ENCODE measurements around the gene PLOD1.
A peak's percentile ranks its signal among the peaks of the same experiment; 100 is the strongest.

The PLOD1 gene

GRCh38 chr1:11940260-11940921 lies 5.9 kb downstream of the PLOD1 start:
- no peak for FAIRE-seq

- no peak for FAIRE-seq
Measured at GRCh38 chr1:11942280-11942679, 7.8 kb downstream of the PLOD1 start.

GRCh38 chr1:11943619-11944018 lies 9.1 kb downstream of the PLOD1 start:
- FAIRE-seq: no peak

GRCh38 chr1:11944358-11944931 lies 9.9 kb downstream of the PLOD1 start:
- FAIRE-seq: no peak

- FAIRE-seq: no peak
Measured at GRCh38 chr1:11946647-11947046, 12.1 kb downstream of the PLOD1 start.

- no peak for FAIRE-seq
Measured at GRCh38 chr1:11948822-11949458, 14.4 kb downstream of the PLOD1 start.

GRCh38 chr1:11951901-11952300 lies 17.4 kb downstream of the PLOD1 start:
- FAIRE-seq: no peak

- FAIRE-seq: no peak
Measured at GRCh38 chr1:11952455-11953109, 18.1 kb downstream of the PLOD1 start.

GRCh38 chr1:11955221-11955620 lies 20.7 kb downstream of the PLOD1 start:
- no peak for FAIRE-seq

- no peak for FAIRE-seq
Measured at GRCh38 chr1:11957398-11957797, 22.9 kb downstream of the PLOD1 start.

GRCh38 chr1:11957897-11958296 lies 23.4 kb downstream of the PLOD1 start:
- no peak for FAIRE-seq

- FAIRE-seq: no peak
Measured at GRCh38 chr1:11960276-11960675, 25.8 kb downstream of the PLOD1 start.

- FAIRE-seq: no peak
Measured at GRCh38 chr1:11960715-11961114, 26.2 kb downstream of the PLOD1 start.

- no peak for FAIRE-seq
Measured at GRCh38 chr1:11961230-11961629, 26.7 kb downstream of the PLOD1 start.

- no peak for FAIRE-seq
Measured at GRCh38 chr1:11963622-11964021, 29.1 kb downstream of the PLOD1 start.

- no peak for FAIRE-seq
Measured at GRCh38 chr1:11964656-11965055, 30.1 kb downstream of the PLOD1 start.

- peak; percentile 93 for FAIRE-seq
Measured at GRCh38 chr1:11967028-11967547, 32.6 kb downstream of the PLOD1 start.

GRCh38 chr1:11970441-11971185 lies 36.1 kb downstream of the PLOD1 start:
- no peak for FAIRE-seq

GRCh38 chr1:11977625-11978024 lies 43.1 kb downstream of the PLOD1 start:
- FAIRE-seq: no peak

- FAIRE-seq: no peak
Measured at GRCh38 chr1:11978301-11978700, 43.8 kb downstream of the PLOD1 start.

- FAIRE-seq: no peak
Measured at GRCh38 chr1:11979028-11979850, 44.7 kb downstream of the PLOD1 start.
